AG04450 (cell line): ENCODE measurements around the gene PREB. TPM values are rescaled to one million over a fixed set of nuclear protein-coding genes. Genes with fewer than 3 reads are reported as not detected.

Experiments used
- CTCF ChIA-PET: fragments of 300-600, 350-600 bp; formaldehyde crosslinking; extraction: SDS; loops from one replicate; lab custom pipeline; 2022; ENCODE audit warnings: antibody characterized with exemption, inconsistent platforms; lab: Charles Lee
- POLR2A ChIA-PET: fragments of 350-600 bp; formaldehyde crosslinking; extraction: SDS; loops from one replicate; lab custom pipeline; 2021; ENCODE audit warnings: antibody characterized with exemption, inconsistent platforms; lab: Yijun Ruan, JAX
- DNase-seq: peaks from one replicate; pipeline ENCODE4 v3.0.0-alpha.2; 2011; ENCODE audit warnings: low read depth, low spot score
- H3K27ac ChIP-seq: one replicate; pipeline ENCODE4 v1.5.1; 2012; ENCODE audit warnings: low read depth, low read length, control low read depth
- H3K27me3 ChIP-seq: one replicate; pipeline ENCODE4 v1.6.0; 2012; ENCODE audit warnings: low read length; ENCODE audit not compliant: control insufficient read depth, insufficient read depth
- H3K4me3 ChIP-seq: 2 replicates; pipeline ENCODE4 v1.5.1; 2011; ENCODE audit warnings: mild to moderate bottlenecking, low read depth, low read length, control low read depth
- H3K9me3 ChIP-seq: 2 replicates; pipeline ENCODE4 v1.5.1; 2012; ENCODE audit warnings: low read length; ENCODE audit not compliant: control insufficient read depth, insufficient read depth
- CTCF ChIP-seq: IDR thresholded peaks from 2 replicates; pipeline ENCODE4 v1.5.1; 2011; ENCODE audit warnings: low read depth, low read length, control low read depth, inconsistent platforms
- polyA plus RNA-seq: library from polyadenylated mRNA; depleted of rRNA; stranded (reverse); fragments of >200 nt; gene quantifications from 2 replicates; pipeline ENCODE4 v1.2.3, GENCODE V29; 2011

PREB gene
- polyA plus RNA-seq, 1 experiment, result 44.9 TPM

- H3K9me3 ChIP-seq, result no peaks in the 10 kb centered on the region
- POLR2A ChIA-PET, result no interaction called here
- no peak overlapping the region for H3K27ac ChIP-seq
- TF ChIP-seq CTCF, result no peak
- no peak overlapping the region for H3K4me3 ChIP-seq
- CTCF ChIA-PET, result interaction anchor here (0.6 to 1.7 kb wide), 3 partner anchors 9 to 37 kb away, joined by 3 to 9 read pairs (median 4); no protein-coding TSS in a partner anchor
- H3K27me3 ChIP-seq, result peaks cover 26% of the 10 kb centered on the region
- no peak for DNase-seq
Observed at GRCh38 chr2:27160191-27160590, 25.8 kb upstream of the PREB start.

GRCh38 chr2:27159271-27159670 is 24.8 kb upstream of the PREB start:
- Histone ChIP-seq H3K27ac (no peak overlapping the region), H3K9me3 (no peaks in the 10 kb centered on the region), H3K4me3 (no peak overlapping the region), H3K27me3 (peaks cover 22% of the 10 kb centered on the region)
- TF ChIP-seq CTCF, result no peak
- DNase-seq, result no peak
- CTCF ChIA-PET, result interaction anchor here (0.5 to 0.9 kb wide), 3 partner anchors 10 to 78 kb away, joined by 3 to 4 read pairs (median 3); no protein-coding TSS in a partner anchor
- POLR2A ChIA-PET, result no interaction called here

- POLR2A ChIA-PET, result no interaction called here
- no peaks in the 10 kb centered on the region for H3K9me3 ChIP-seq
Observed at GRCh38 chr2:27158468-27158867, 24.0 kb upstream of the PREB start.

GRCh38 chr2:27155069-27155520 is 20.7 kb upstream of the PREB start:
- H3K4me3 ChIP-seq, result no peak overlapping the region
- DNase-seq, result no peak
- CTCF ChIA-PET, result interaction anchor here (1.4 kb wide), 1 partner anchor 15 kb away, joined by 4 read pairs; no protein-coding TSS in a partner anchor
- H3K9me3 ChIP-seq, result no peaks in the 10 kb centered on the region
- H3K27ac ChIP-seq, result no peak overlapping the region
- peaks cover 25% of the 10 kb centered on the region for H3K27me3 ChIP-seq
- POLR2A ChIA-PET, result no interaction called here
- TF ChIP-seq CTCF, result no peak

More at GRCh38 chr2:27158468-27158867, 24.0 kb upstream of the PREB start:
- no peak overlapping the region for H3K27ac ChIP-seq
- DNase-seq, result no peak
- no peak for TF ChIP-seq CTCF
- H3K4me3 ChIP-seq, result no peak overlapping the region
- peaks cover 19% of the 10 kb centered on the region for H3K27me3 ChIP-seq
- CTCF ChIA-PET, result interaction anchor here (0.7 to 1.2 kb wide), 3 partner anchors 11 to 34 kb away, joined by 3 to 4 read pairs (median 4); no protein-coding TSS in a partner anchor

GRCh38 chr2:27154488-27154887 is 20.1 kb upstream of the PREB start:
- H3K27ac ChIP-seq, result no peak overlapping the region
- peaks cover 27% of the 10 kb centered on the region for H3K27me3 ChIP-seq
- ChIA-PET CTCF (interaction anchor here (1.4 kb wide), 1 partner anchor 15 kb away, joined by 4 read pairs; no protein-coding TSS in a partner anchor), POLR2A (no interaction called here)
- H3K4me3 ChIP-seq, result no peak overlapping the region
- no peak for DNase-seq
- no peak for TF ChIP-seq CTCF
- H3K9me3 ChIP-seq, result no peaks in the 10 kb centered on the region
